NB4 (cell line): ENCODE results near the gene VIPR2.

ENCODE experiments used
- DNase-seq: peaks from one replicate; pipeline ENCODE4 v3.0.0; 2010; ENCODE audit warnings: low read depth
- H3K4me3 ChIP-seq: one replicate; pipeline ENCODE4 v1.5.1; 2011; ENCODE audit warnings: mild to moderate bottlenecking, low read depth, low read length, moderate library complexity
- MYC ChIP-seq: IDR thresholded peaks from 2 replicates; pipeline ENCODE4 v1.6.1; 2011; ENCODE audit warnings: low read depth, low read length
- POLR2A ChIP-seq: IDR thresholded peaks from 2 replicates; pipeline ENCODE4 v1.6.1; 2011; ENCODE audit warnings: mild to moderate bottlenecking; ENCODE audit not compliant: insufficient read length; ENCODE audit errors: extremely low read depth
- TF ChIP-seq, protein P1 (sequence below): IDR thresholded peaks from 2 replicates; pipeline ENCODE4 v1.6.1; 2011; ENCODE audit warnings: low read depth, low read length
- TF ChIP-seq, protein P2 (sequence below): IDR thresholded peaks from one replicate; pipeline ENCODE4 v1.5.1; 2012; ENCODE audit warnings: low read depth, low read length

Gene VIPR2

GRCh38 chr7:159062569-159062968 is 82.1 kb downstream of the VIPR2 start:
- TF ChIP-seq POLR2A (no peak), MYC (no peak)
- TF ChIP-seq, protein P1, sequence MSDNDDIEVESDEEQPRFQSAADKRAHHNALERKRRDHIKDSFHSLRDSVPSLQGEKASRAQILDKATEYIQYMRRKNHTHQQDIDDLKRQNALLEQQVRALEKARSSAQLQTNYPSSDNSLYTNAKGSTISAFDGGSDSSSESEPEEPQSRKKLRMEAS, result no peak
- TF ChIP-seq, protein P2, sequence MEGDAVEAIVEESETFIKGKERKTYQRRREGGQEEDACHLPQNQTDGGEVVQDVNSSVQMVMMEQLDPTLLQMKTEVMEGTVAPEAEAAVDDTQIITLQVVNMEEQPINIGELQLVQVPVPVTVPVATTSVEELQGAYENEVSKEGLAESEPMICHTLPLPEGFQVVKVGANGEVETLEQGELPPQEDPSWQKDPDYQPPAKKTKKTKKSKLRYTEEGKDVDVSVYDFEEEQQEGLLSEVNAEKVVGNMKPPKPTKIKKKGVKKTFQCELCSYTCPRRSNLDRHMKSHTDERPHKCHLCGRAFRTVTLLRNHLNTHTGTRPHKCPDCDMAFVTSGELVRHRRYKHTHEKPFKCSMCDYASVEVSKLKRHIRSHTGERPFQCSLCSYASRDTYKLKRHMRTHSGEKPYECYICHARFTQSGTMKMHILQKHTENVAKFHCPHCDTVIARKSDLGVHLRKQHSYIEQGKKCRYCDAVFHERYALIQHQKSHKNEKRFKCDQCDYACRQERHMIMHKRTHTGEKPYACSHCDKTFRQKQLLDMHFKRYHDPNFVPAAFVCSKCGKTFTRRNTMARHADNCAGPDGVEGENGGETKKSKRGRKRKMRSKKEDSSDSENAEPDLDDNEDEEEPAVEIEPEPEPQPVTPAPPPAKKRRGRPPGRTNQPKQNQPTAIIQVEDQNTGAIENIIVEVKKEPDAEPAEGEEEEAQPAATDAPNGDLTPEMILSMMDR, result no peak
- no peak for DNase-seq
- H3K4me3 ChIP-seq, result no peak overlapping the region

DNA sequence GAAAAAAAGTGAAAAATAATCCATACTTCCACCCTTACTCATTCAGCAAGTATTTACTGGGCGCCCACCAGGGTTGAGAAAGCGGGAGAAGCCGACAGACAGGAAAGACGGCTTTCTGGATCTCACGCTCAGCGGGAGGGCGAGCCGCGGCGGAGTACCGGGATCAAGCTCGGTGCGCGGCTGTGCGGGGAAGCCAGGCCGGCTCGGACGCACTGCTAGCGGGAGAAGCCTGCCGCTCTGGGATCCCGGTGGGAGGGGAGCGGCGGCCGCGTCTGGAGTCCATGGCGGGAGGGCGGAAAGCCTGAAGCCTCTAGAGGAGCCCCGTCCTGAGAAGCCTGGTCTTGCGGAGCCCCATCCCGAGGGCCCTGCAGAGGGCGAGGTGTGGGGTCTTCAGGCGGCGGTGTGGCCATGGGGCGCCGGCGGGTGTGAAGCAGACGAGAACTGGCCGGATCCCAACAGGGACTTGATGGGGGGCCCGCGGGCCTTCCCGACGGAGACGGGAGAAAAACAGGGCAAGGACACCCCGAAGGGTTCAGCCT is 82.9 kb downstream of the VIPR2 start:
- DNase-seq, result no peak
- no peak overlapping the region for H3K4me3 ChIP-seq
- TF ChIP-seq MYC (no peak), POLR2A (no peak)
- TF ChIP-seq, protein P2, result no peak
- TF ChIP-seq, protein P1, result no peak

DNA sequence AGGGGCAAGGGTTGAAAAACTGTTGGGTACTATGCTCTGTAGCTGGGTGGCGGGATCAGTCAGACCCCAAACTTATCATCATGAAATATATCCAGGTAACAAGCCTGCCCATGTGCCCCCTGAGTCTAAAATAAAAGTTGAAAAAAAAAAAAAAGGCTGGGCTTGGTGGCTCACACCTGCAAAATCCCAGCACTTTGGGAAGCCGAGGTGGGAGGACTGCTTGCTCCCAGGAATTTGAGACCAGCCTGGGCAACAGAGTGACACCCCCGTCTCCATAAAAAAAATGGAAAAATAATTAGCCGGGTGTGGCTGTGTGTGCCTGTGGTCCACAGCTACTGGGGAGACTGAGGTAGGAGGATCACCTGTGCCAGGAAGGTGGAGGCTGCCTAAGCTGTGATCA is 83.5 kb downstream of the VIPR2 start:
- no peak for DNase-seq
- TF ChIP-seq, protein P1, result no peak
- no peak for TF ChIP-seq POLR2A
- TF ChIP-seq, protein P2, result no peak
- TF ChIP-seq MYC, result no peak
- H3K4me3 ChIP-seq, result no peak overlapping the region

DNA sequence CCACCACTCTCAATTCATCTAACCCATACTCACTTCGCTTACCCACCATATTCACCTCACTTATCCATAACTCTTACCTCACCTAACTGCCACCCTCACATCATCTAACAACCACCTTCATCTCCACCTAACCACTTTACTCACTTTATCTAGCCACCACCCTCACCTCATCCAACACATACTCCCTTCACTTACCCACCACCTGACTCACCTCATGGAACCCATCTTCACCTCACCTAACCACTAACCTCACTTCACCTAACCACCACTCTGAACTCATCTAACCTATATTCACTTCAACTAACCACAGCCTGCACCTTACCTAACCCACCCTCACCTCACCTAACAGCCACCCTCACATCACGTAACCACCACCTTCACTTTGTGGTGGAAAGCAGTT is 84.2 kb downstream of the VIPR2 start:
- TF ChIP-seq, protein P1, result no peak
- TF ChIP-seq, protein P2, result no peak
- TF ChIP-seq MYC (no peak), POLR2A (no peak)
- no peak for DNase-seq

DNA sequence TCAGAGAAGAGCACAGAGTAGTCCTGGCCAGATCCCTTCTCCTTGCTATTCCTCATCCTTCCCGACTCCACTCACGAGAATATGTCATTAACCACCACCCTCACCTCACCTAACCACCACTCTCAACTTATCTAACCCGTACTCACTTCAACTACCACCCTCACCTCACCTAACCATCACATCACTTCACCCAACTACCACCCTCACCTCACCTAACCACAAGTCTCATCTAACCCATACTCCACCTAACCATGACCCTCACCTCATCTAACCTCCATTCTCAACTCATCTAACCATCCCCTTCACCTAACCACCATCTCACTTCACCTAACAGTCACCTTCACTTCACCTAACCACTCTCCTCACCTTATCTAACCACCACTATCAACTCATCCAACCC is 85.0 kb downstream of the VIPR2 start:
- no peak overlapping the region for H3K4me3 ChIP-seq
- TF ChIP-seq MYC (no peak), POLR2A (no peak)
- TF ChIP-seq, protein P2, result no peak
- TF ChIP-seq, protein P1, result no peak
- no peak for DNase-seq

More for the DNA sequence above, 84.2 kb downstream of the VIPR2 start:
- no peak overlapping the region for H3K4me3 ChIP-seq

DNA sequence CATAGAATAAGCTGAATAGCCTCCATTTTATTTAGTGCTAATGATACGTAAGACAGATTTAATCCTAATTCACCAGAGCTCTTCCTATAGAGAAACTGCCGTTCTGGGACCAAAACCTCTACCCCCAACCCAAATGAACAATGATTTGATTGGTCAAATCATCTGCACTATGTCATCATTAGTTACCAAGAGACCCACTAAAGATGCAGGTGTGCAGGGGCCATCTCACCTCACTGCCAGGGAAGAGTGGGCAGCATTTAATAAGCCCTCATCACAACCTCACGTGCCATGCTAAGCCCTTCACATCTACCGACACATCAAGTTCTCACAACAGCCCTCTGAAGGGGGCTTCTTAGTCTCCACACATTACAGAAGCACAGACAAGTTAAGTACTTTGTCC is 87.0 kb downstream of the VIPR2 start:
- TF ChIP-seq MYC (no peak), POLR2A (no peak)
- TF ChIP-seq, protein P2, result no peak
- TF ChIP-seq, protein P1, result no peak
- DNase-seq, result no peak
- H3K4me3 ChIP-seq, result no peak overlapping the region
